ENCODE results near the gene OR4K17.

Gene OR4K17

DNA sequence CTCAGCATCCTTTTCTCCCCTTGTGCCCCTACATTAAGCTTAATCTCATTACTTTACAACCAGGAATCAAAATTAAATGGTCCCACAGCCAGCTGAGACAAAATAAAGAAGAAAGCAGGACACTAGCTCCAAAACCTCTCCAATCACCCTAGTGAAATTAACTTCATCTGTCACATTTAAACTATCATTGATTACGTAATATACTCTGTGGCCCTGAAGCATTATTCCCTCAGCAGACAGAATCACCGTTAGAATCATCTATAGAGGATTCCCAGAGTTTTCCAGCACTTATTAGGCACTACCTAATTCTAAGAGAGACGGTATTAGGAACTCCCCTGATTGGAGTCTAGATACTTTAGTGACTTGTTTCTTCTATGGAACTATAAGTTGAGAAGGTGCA lies at the start of gene OR4K17:
OR4K17 (plus strand) TSS at position 302 of the 400 bp plus-strand sequence. CDS start 6,761 bp downstream, outside the sequence.
- no peak for TF ChIP-seq CTCF (IDR thresholded peaks at IDR 0.05)

- TF ChIP-seq CTCF (IDR thresholded peaks at IDR 0.05), result no peak
These were observed 18.5 kb upstream of the OR4K17 start for GRCh38 chr14:20092050-20092449.

GRCh38 chr14:20093442-20093841 lies 17.1 kb upstream of the OR4K17 start:
- no peak for TF ChIP-seq CTCF (IDR thresholded peaks at IDR 0.05)

GRCh38 chr14:20112321-20112720 lies 1.8 kb downstream of the OR4K17 start:
- no peak for TF ChIP-seq CTCF (IDR thresholded peaks at IDR 0.05)

- no peak for TF ChIP-seq CTCF (IDR thresholded peaks at IDR 0.05)
These were observed 6.2 kb downstream of the OR4K17 start for GRCh38 chr14:20116748-20117147.

- TF ChIP-seq CTCF (IDR thresholded peaks at IDR 0.05), result no peak
These were observed 8.3 kb downstream of the OR4K17 start for GRCh38 chr14:20118795-20119194.

GRCh38 chr14:20138520-20138919 lies 28.0 kb downstream of the OR4K17 start, which contains the start of gene OR4N5:
OR4N5 (plus strand) TSS chr14:20138820; CDS start chr14:20143736, 4,916 bp downstream.
- no peak for TF ChIP-seq CTCF (IDR thresholded peaks at IDR 0.05)

DNA sequence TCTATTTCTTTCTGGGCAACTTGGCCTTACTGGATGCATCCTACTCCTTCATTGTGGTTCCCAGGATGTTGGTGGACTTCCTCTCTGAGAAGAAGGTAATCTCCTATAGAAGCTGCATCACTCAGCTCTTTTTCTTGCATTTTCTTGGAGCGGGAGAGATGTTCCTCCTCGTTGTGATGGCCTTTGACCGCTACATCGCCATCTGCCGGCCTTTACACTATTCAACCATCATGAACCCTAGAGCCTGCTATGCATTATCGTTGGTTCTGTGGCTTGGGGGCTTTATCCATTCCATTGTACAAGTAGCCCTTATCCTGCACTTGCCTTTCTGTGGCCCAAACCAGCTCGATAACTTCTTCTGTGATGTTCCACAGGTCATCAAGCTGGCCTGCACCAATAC lies 33.4 kb downstream of the OR4K17 start:
- no peak; the same call in 1 of the 2 replicates for TF ChIP-seq CTCF (IDR thresholded peaks at IDR 0.05)
